ENCODE results near the gene DYNC2I2.
"Not testable (repeated sequence)": the region's sequence is repeated elsewhere in the genome, so short reads cannot be mapped to it uniquely, and the experiment has no call there.

DYNC2I2 gene

DNA sequence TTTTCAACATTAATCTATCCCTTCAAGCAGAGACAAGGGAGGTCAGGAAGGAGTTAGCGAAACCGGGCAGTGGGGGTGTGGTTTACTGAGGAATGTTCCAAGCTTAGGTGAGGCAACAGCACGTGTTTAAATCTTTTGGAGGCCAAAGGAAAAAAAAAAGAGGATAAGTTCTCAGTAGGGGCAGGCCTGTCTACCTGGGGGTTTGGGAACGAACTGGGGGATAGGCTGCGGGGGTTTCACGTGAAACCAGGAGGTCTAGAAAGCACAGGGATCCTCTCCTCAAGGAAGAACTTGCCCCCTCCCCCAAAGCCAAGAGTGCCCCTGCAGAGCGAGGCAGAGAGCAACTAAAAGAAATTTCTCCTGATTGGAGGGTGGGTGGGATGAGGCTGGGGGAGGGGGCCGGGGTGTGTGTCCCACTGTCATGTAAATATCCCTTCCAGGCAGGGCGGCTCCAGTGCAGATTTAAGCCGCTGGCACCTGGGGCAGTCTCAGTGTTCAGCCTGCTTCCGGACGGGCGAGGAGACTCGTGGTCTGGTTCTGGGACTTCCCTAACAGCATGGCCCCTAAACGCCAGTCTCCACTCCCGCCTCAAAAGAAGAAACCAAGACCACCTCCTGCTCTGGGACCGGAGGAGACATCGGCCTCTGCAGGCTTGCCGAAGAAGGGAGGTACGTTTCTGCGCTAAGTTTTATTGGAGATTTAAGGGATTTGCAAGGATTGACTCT, 26.9 kb upstream of the DYNC2I2 start:
- peak overlapping the region; percentile 89 for H3K4me3 ChIP-seq (ENCODE audit: low read length)
- H2AK5ac ChIP-seq (ENCODE audit: low read length): peak overlapping the region; percentile 94
- H3K4me1 ChIP-seq (ENCODE audit: control insufficient read depth, low read depth, low read length): peaks cover 7% of the 10 kb centered on the region
- peaks cover 10% of the 10 kb centered on the region for H3K79me1 ChIP-seq (ENCODE audit: low read length)
- peak overlapping the region; percentile 96 for H3K4me2 ChIP-seq (ENCODE audit: low read length)
- no peaks in the 10 kb centered on the region for H3K36me3 ChIP-seq (ENCODE audit: control insufficient read depth, insufficient read depth, low read length)
- H3K27ac ChIP-seq (ENCODE audit: low read depth, low read length): peak overlapping the region; percentile 91
- no CpG with 5 or more reads among the region's 21 CpGs for WGBS (ENCODE audit: extremely low coverage, insufficient coverage, low lambda C conversion rate)
- peak; percentile 95 for DNase-seq
- H3K56ac ChIP-seq (ENCODE audit: low read length): peak overlapping the region; percentile 94
- peak overlapping the region; percentile 96 for H3K9ac ChIP-seq (ENCODE audit: low read length)
- H2BK15ac ChIP-seq (replicated peaks; ENCODE audit: low read depth): no peak overlapping the region
- no peak overlapping the region for H4K5ac ChIP-seq (ENCODE audit: low read length)
- no peak overlapping the region for H2BK120ac ChIP-seq (ENCODE audit: low read depth, low read length)
- H2BK5ac ChIP-seq (ENCODE audit: low read length): peak overlapping the region; percentile 98
- H3K4ac ChIP-seq (ENCODE audit: low read depth, low read length): peak overlapping the region; percentile 76
- H3K18ac ChIP-seq (ENCODE audit: low read length): peak overlapping the region; percentile 88
- H4K8ac ChIP-seq (ENCODE audit: low read depth, low read length): peak overlapping the region; percentile 57
- peak overlapping the region; percentile 50 for H3K23ac ChIP-seq (ENCODE audit: low read length)
- H3K79me2 ChIP-seq (ENCODE audit: control insufficient read depth, insufficient read depth, low read length): peaks cover 41% of the 10 kb centered on the region
- no peaks in the 10 kb centered on the region for H3K27me3 ChIP-seq (ENCODE audit: insufficient read depth, low read length, poor library complexity)

GRCh38 chr9:128677794-128678193, 21.1 kb upstream of the DYNC2I2 start:
- Histone ChIP-seq H3K56ac (ENCODE audit: low read length) (no peak overlapping the region), H3K79me2 (ENCODE audit: control insufficient read depth, insufficient read depth, low read length) (no peaks in the 10 kb centered on the region), H3K36me3 (ENCODE audit: control insufficient read depth, insufficient read depth, low read length) (no peaks in the 10 kb centered on the region), H3K27ac (ENCODE audit: low read depth, low read length) (no peak overlapping the region), H3K4ac (ENCODE audit: low read depth, low read length) (no peak overlapping the region), H4K8ac (ENCODE audit: low read depth, low read length) (no peak overlapping the region), H3K18ac (ENCODE audit: low read length) (no peak overlapping the region), H4K5ac (ENCODE audit: low read length) (no peak overlapping the region), H3K4me3 (ENCODE audit: low read length) (no peak overlapping the region), H2AK5ac (ENCODE audit: low read length) (no peak overlapping the region), H3K9ac (ENCODE audit: low read length) (no peak overlapping the region), H2BK15ac (replicated peaks; ENCODE audit: low read depth) (no peak overlapping the region), H3K27me3 (ENCODE audit: insufficient read depth, low read length, poor library complexity) (no peaks in the 10 kb centered on the region), H3K79me1 (ENCODE audit: low read length) (no peaks in the 10 kb centered on the region), H3K4me1 (ENCODE audit: control insufficient read depth, low read depth, low read length) (no peaks in the 10 kb centered on the region), H3K4me2 (ENCODE audit: low read length) (no peak overlapping the region), H2BK120ac (ENCODE audit: low read depth, low read length) (no peak overlapping the region), H2BK5ac (ENCODE audit: low read length) (no peak overlapping the region), H3K23ac (ENCODE audit: low read length) (no peak overlapping the region)
- no peak for DNase-seq
- no CpG with 5 or more reads among the region's 10 CpGs for WGBS (ENCODE audit: extremely low coverage, insufficient coverage, low lambda C conversion rate)

DNA sequence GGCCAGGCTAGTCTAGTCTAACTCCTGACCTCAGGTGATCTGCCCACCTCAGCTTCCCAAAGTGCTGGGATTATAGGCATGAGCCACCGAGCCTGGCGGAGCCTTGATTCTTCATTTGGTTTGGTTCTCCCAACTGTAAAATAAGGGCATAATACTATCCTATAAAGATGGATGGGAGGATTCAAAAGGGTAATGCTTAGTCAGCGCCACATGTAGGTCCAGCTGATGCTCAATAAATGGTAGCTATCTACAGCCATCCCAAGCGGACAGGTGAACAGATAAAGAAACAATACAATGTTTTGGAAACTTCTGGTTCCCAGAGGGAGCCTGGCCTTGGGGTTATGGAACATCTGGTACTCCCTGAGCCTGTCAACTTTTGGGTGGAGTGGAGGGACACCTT, 18.7 kb upstream of the DYNC2I2 start:
- H2BK120ac ChIP-seq (ENCODE audit: low read depth, low read length): no peak overlapping the region
- H3K4me3 ChIP-seq (ENCODE audit: low read length): no peak overlapping the region
- no peak overlapping the region for H3K18ac ChIP-seq (ENCODE audit: low read length)
- H4K8ac ChIP-seq (ENCODE audit: low read depth, low read length): no peak overlapping the region
- H3K36me3 ChIP-seq (ENCODE audit: control insufficient read depth, insufficient read depth, low read length): no peaks in the 10 kb centered on the region
- no peak overlapping the region for H3K27ac ChIP-seq (ENCODE audit: low read depth, low read length)
- no peak overlapping the region for H2BK5ac ChIP-seq (ENCODE audit: low read length)
- H2AK5ac ChIP-seq (ENCODE audit: low read length): no peak overlapping the region
- no peak overlapping the region for H3K4ac ChIP-seq (ENCODE audit: low read depth, low read length)
- no peak for DNase-seq
- no peak overlapping the region for H3K4me2 ChIP-seq (ENCODE audit: low read length)
- H3K79me1 ChIP-seq (ENCODE audit: low read length): no peaks in the 10 kb centered on the region
- no CpG with 5 or more reads among the region's 4 CpGs for WGBS (ENCODE audit: extremely low coverage, insufficient coverage, low lambda C conversion rate)
- no peak overlapping the region for H3K23ac ChIP-seq (ENCODE audit: low read length)
- no peaks in the 10 kb centered on the region for H3K27me3 ChIP-seq (ENCODE audit: insufficient read depth, low read length, poor library complexity)
- H3K79me2 ChIP-seq (ENCODE audit: control insufficient read depth, insufficient read depth, low read length): no peaks in the 10 kb centered on the region
- no peak overlapping the region for H3K56ac ChIP-seq (ENCODE audit: low read length)
- no peaks in the 10 kb centered on the region for H3K4me1 ChIP-seq (ENCODE audit: control insufficient read depth, low read depth, low read length)
- H2BK15ac ChIP-seq (replicated peaks; ENCODE audit: low read depth): no peak overlapping the region
- H3K9ac ChIP-seq (ENCODE audit: low read length): no peak overlapping the region
- no peak overlapping the region for H4K5ac ChIP-seq (ENCODE audit: low read length)

GRCh38 chr9:128669786-128670185, 13.1 kb upstream of the DYNC2I2 start:
- H3K23ac ChIP-seq (ENCODE audit: low read length): no peak overlapping the region
- H2AK5ac ChIP-seq (ENCODE audit: low read length): no peak overlapping the region
- H3K79me1 ChIP-seq (ENCODE audit: low read length): no peaks in the 10 kb centered on the region
- H3K18ac ChIP-seq (ENCODE audit: low read length): no peak overlapping the region
- H3K4me2 ChIP-seq (ENCODE audit: low read length): no peak overlapping the region
- no peak overlapping the region for H3K4me3 ChIP-seq (ENCODE audit: low read length)
- no peak overlapping the region for H4K5ac ChIP-seq (ENCODE audit: low read length)
- no peak overlapping the region for H3K4ac ChIP-seq (ENCODE audit: low read depth, low read length)
- WGBS (ENCODE audit: extremely low coverage, insufficient coverage, low lambda C conversion rate): no CpG with 5 or more reads among the region's 6 CpGs
- no peak overlapping the region for H3K9ac ChIP-seq (ENCODE audit: low read length)
- DNase-seq: no peak
- no peaks in the 10 kb centered on the region for H3K36me3 ChIP-seq (ENCODE audit: control insufficient read depth, insufficient read depth, low read length)
- H3K79me2 ChIP-seq (ENCODE audit: control insufficient read depth, insufficient read depth, low read length): no peaks in the 10 kb centered on the region
- no peak overlapping the region for H2BK120ac ChIP-seq (ENCODE audit: low read depth, low read length)
- H2BK5ac ChIP-seq (ENCODE audit: low read length): no peak overlapping the region
- H3K56ac ChIP-seq (ENCODE audit: low read length): no peak overlapping the region
- no peak overlapping the region for H3K27ac ChIP-seq (ENCODE audit: low read depth, low read length)
- H4K8ac ChIP-seq (ENCODE audit: low read depth, low read length): no peak overlapping the region
- no peak overlapping the region for H2BK15ac ChIP-seq (replicated peaks; ENCODE audit: low read depth)
- H3K4me1 ChIP-seq (ENCODE audit: control insufficient read depth, low read depth, low read length): no peaks in the 10 kb centered on the region
- H3K27me3 ChIP-seq (ENCODE audit: insufficient read depth, low read length, poor library complexity): no peaks in the 10 kb centered on the region

GRCh38 chr9:128666481-128666941, 9.9 kb upstream of the DYNC2I2 start:
- not testable (repeated sequence) for H2BK120ac ChIP-seq (ENCODE audit: low read depth, low read length); H2AK5ac ChIP-seq (ENCODE audit: low read length); H3K4me3 ChIP-seq (ENCODE audit: low read length); H3K23ac ChIP-seq (ENCODE audit: low read length); H3K4me1 ChIP-seq (ENCODE audit: control insufficient read depth, low read depth, low read length); H3K9ac ChIP-seq (ENCODE audit: low read length); H3K4ac ChIP-seq (ENCODE audit: low read depth, low read length); H3K18ac ChIP-seq (ENCODE audit: low read length); H3K56ac ChIP-seq (ENCODE audit: low read length); H3K4me2 ChIP-seq (ENCODE audit: low read length); H2BK5ac ChIP-seq (ENCODE audit: low read length); H4K5ac ChIP-seq (ENCODE audit: low read length); H2BK15ac ChIP-seq (replicated peaks; ENCODE audit: low read depth); H3K79me1 ChIP-seq (ENCODE audit: low read length); H4K8ac ChIP-seq (ENCODE audit: low read depth, low read length); H3K79me2 ChIP-seq (ENCODE audit: control insufficient read depth, insufficient read depth, low read length); H3K27me3 ChIP-seq (ENCODE audit: insufficient read depth, low read length, poor library complexity); H3K36me3 ChIP-seq (ENCODE audit: control insufficient read depth, insufficient read depth, low read length); H3K27ac ChIP-seq (ENCODE audit: low read depth, low read length)
- DNase-seq: peak; percentile 53
- WGBS (ENCODE audit: extremely low coverage, insufficient coverage, low lambda C conversion rate): no CpG with 5 or more reads among the region's 8 CpGs

- H3K23ac ChIP-seq (ENCODE audit: low read length): no peak overlapping the region
- H3K4me3 ChIP-seq (ENCODE audit: low read length): no peak overlapping the region
- WGBS (ENCODE audit: extremely low coverage, insufficient coverage, low lambda C conversion rate): no CpG with 5 or more reads among the region's 3 CpGs
- no peak for DNase-seq
- peaks cover 2% of the 10 kb centered on the region for H3K79me1 ChIP-seq (ENCODE audit: low read length)
- H4K8ac ChIP-seq (ENCODE audit: low read depth, low read length): no peak overlapping the region
- no peak overlapping the region for H3K56ac ChIP-seq (ENCODE audit: low read length)
- H2BK120ac ChIP-seq (ENCODE audit: low read depth, low read length): no peak overlapping the region
- H2BK5ac ChIP-seq (ENCODE audit: low read length): no peak overlapping the region
- H2BK15ac ChIP-seq (replicated peaks; ENCODE audit: low read depth): no peak overlapping the region
- H3K36me3 ChIP-seq (ENCODE audit: control insufficient read depth, insufficient read depth, low read length): no peaks in the 10 kb centered on the region
- no peak overlapping the region for H3K9ac ChIP-seq (ENCODE audit: low read length)
- no peak overlapping the region for H2AK5ac ChIP-seq (ENCODE audit: low read length)
- H3K4me2 ChIP-seq (ENCODE audit: low read length): no peak overlapping the region
- no peaks in the 10 kb centered on the region for H3K27me3 ChIP-seq (ENCODE audit: insufficient read depth, low read length, poor library complexity)
- no peak overlapping the region for H3K4ac ChIP-seq (ENCODE audit: low read depth, low read length)
- no peak overlapping the region for H4K5ac ChIP-seq (ENCODE audit: low read length)
- no peak overlapping the region for H3K27ac ChIP-seq (ENCODE audit: low read depth, low read length)
- H3K4me1 ChIP-seq (ENCODE audit: control insufficient read depth, low read depth, low read length): no peaks in the 10 kb centered on the region
- no peaks in the 10 kb centered on the region for H3K79me2 ChIP-seq (ENCODE audit: control insufficient read depth, insufficient read depth, low read length)
- no peak overlapping the region for H3K18ac ChIP-seq (ENCODE audit: low read length)
Observed at GRCh38 chr9:128657796-128658195, 1.1 kb upstream of the DYNC2I2 start.

Data from mesendoderm (in vitro differentiated cells).